ENCODE data around the gene CKB.

- TF ChIP-seq POLR2A (IDR thresholded peaks at IDR 0.05; ENCODE audit: low read length) (no peak), ESRRA (IDR thresholded peaks at IDR 0.05; ENCODE audit: borderline replicate concordance, low read length) (no peak), HDAC2 (IDR thresholded peaks at IDR 0.05) (no peak), CTCF (IDR thresholded peaks at IDR 0.05) (no peak), MAZ (IDR thresholded peaks at IDR 0.05; ENCODE audit: borderline replicate concordance, low read depth, low read length) (no peak), CEBPB (IDR thresholded peaks at IDR 0.05) (no peak), RNF2 (IDR thresholded peaks at IDR 0.05; ENCODE audit: borderline replicate concordance, low read depth) (no peak)
Measured at GRCh38 chr14:103488960-103489359, 33.7 kb downstream of the CKB start.

All from A549 (cell line).